ENCODE results near the gene HSPB3.

HSPB3 gene

DNA sequence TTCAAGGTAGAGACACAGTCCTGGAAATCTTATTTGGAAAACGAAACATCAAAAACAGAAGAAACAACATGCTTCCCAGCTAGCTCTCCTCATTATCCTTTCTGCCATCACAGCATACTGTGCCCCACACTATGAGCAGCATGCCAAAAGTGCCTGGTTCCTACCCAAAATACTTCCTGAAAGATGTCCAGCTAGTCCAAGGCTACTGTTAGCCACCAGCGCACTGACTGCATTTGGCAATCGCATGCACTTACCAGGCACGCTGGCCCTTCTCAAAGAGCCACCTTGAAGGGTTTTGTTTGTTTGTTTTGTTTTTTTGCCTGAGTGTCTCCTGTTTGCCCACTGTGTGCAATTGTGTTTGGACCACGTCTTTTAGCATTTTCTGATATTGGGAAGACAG lies 6.8 kb downstream of the HSPB3 start:
- in situ Hi-C loops (cut with MboI; ENCODE audit: low sequenced_read_pairs, unreplicated experiment) = no loop called here
- TF ChIP-seq, protein P1, sequence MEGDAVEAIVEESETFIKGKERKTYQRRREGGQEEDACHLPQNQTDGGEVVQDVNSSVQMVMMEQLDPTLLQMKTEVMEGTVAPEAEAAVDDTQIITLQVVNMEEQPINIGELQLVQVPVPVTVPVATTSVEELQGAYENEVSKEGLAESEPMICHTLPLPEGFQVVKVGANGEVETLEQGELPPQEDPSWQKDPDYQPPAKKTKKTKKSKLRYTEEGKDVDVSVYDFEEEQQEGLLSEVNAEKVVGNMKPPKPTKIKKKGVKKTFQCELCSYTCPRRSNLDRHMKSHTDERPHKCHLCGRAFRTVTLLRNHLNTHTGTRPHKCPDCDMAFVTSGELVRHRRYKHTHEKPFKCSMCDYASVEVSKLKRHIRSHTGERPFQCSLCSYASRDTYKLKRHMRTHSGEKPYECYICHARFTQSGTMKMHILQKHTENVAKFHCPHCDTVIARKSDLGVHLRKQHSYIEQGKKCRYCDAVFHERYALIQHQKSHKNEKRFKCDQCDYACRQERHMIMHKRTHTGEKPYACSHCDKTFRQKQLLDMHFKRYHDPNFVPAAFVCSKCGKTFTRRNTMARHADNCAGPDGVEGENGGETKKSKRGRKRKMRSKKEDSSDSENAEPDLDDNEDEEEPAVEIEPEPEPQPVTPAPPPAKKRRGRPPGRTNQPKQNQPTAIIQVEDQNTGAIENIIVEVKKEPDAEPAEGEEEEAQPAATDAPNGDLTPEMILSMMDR (IDR thresholded peaks at IDR 0.05; ENCODE audit: borderline replicate concordance, control extremely low read depth, extremely low read depth, insufficient read depth, missing control alignments) = no peak
- DNase-seq (ENCODE audit: low spot score) = no peak

DNA sequence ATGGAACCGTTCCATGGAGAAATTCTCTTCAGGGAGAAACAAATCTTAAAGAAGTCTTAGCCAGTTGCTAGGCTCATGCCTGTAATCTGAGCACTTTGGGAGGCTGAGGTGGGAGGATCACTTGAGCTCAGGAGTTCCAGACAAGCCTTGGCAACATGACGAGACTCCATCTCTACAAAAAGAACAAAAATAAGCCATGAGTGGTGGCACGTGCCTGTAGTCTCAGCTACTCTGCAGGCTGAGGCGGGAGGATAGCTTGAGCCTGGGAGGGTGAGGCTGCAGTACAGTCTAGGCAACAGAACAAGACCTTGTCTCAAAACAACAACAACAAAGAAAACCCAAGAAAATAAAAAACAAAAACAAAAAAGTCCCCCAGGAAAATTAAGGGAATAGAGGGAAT lies 8.2 kb downstream of the HSPB3 start:
- no peak for DNase-seq (ENCODE audit: low spot score)
- in situ Hi-C loops (cut with MboI; ENCODE audit: low sequenced_read_pairs, unreplicated experiment) = no loop called here
- TF ChIP-seq, protein P1 (IDR thresholded peaks at IDR 0.05; ENCODE audit: borderline replicate concordance, control extremely low read depth, extremely low read depth, insufficient read depth, missing control alignments) = no peak

- in situ Hi-C loops (cut with MboI; ENCODE audit: low sequenced_read_pairs, unreplicated experiment) = no loop called here
- DNase-seq (ENCODE audit: low spot score) = peak; percentile 29
- TF ChIP-seq, protein P1 (IDR thresholded peaks at IDR 0.05; ENCODE audit: borderline replicate concordance, control extremely low read depth, extremely low read depth, insufficient read depth, missing control alignments) = no peak
Observed at GRCh38 chr5:54469622-54470021, 14.1 kb downstream of the HSPB3 start.

- no peak for DNase-seq (ENCODE audit: low spot score)
- TF ChIP-seq, protein P1 (IDR thresholded peaks at IDR 0.05; ENCODE audit: borderline replicate concordance, control extremely low read depth, extremely low read depth, insufficient read depth, missing control alignments) = no peak
- in situ Hi-C loops (cut with MboI; ENCODE audit: low sequenced_read_pairs, unreplicated experiment) = no loop called here
Observed at GRCh38 chr5:54470128-54470527, 14.6 kb downstream of the HSPB3 start.

- in situ Hi-C loops (cut with MboI; ENCODE audit: low sequenced_read_pairs, unreplicated experiment) = no loop called here
- DNase-seq (ENCODE audit: low spot score) = no peak
- TF ChIP-seq, protein P1 (IDR thresholded peaks at IDR 0.05; ENCODE audit: borderline replicate concordance, control extremely low read depth, extremely low read depth, insufficient read depth, missing control alignments) = no peak
Observed at GRCh38 chr5:54470677-54471076, 15.2 kb downstream of the HSPB3 start.

GRCh38 chr5:54471398-54471797 lies 15.9 kb downstream of the HSPB3 start:
- DNase-seq (ENCODE audit: low spot score) = no peak
- TF ChIP-seq, protein P1 (IDR thresholded peaks at IDR 0.05; ENCODE audit: borderline replicate concordance, control extremely low read depth, extremely low read depth, insufficient read depth, missing control alignments) = no peak
- in situ Hi-C loops (cut with MboI; ENCODE audit: low sequenced_read_pairs, unreplicated experiment) = no loop called here

DNA sequence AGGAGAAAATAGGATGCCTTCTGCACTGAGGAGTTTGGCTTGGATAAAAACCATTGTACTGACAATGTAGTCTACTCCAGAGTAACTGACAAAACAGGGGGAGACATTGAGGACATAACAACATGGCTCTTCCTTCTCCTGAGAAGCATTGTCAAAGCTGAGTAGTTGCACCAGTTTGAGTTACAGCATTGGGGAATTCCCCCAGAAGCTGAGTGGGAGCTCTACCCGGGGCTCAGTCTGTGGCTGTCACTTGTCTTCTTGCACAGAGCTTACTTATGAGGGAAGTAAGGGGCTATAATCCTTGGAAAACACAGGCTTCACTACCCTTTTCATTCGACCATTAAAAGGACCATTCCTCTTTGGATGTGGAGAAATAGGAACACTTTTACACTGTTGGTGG lies 21.2 kb downstream of the HSPB3 start:
- in situ Hi-C loops (cut with MboI; ENCODE audit: low sequenced_read_pairs, unreplicated experiment) = loop anchor here (25.0 kb wide), 2 partner anchors 89 to 214 kb away; no protein-coding TSS in a partner anchor
- TF ChIP-seq, protein P1 (IDR thresholded peaks at IDR 0.05; ENCODE audit: borderline replicate concordance, control extremely low read depth, extremely low read depth, insufficient read depth, missing control alignments) = no peak
- DNase-seq (ENCODE audit: low spot score) = no peak
